Tongue (tissue), 2 donors: Measurements from ENCODE around the gene SLAIN1. TPM values are rescaled to one million over a fixed set of nuclear protein-coding genes. Genes with fewer than 3 reads are reported as not detected.
"Not testable (repeated sequence)": the region's sequence is repeated elsewhere in the genome, so short reads cannot be mapped to it uniquely, and the experiment has no call there.

ENCODE experiments used
- DNase-seq: peaks from one replicate; pipeline ENCODE4 v3.0.0-alpha.2; 2015
- total RNA-seq: library from RNA; depleted of rRNA; stranded (reverse); fragments of >200 nt; gene quantifications from one replicate; pipeline ENCODE4 v1.2.3, GENCODE V29; 2014

The SLAIN1 gene
- total RNA-seq: 8.9 TPM

GRCh38 chr13:77697217-77698103 lies at the start of gene SLAIN1:
Gene SLAIN1 (plus strand): TSS chr13:77697687. CDS start chr13:77697914, 227 bp downstream.
- DNase-seq: peak; percentile 87

- DNase-seq: no peak
Observed at GRCh38 chr13:77650409-77650808, 47.1 kb upstream of the SLAIN1 start.

- no peak for DNase-seq
Observed at GRCh38 chr13:77653301-77653700, 44.2 kb upstream of the SLAIN1 start.

GRCh38 chr13:77660016-77660415 lies 37.5 kb upstream of the SLAIN1 start:
- not testable (repeated sequence) for DNase-seq

- no peak for DNase-seq
Observed at GRCh38 chr13:77660841-77661250, 36.6 kb upstream of the SLAIN1 start.

GRCh38 chr13:77662301-77662700 lies 35.2 kb upstream of the SLAIN1 start:
- not testable (repeated sequence) for DNase-seq

- not testable (repeated sequence) for DNase-seq
Observed at GRCh38 chr13:77662831-77663230, 34.7 kb upstream of the SLAIN1 start.

GRCh38 chr13:77674852-77675251 lies 22.6 kb upstream of the SLAIN1 start:
- no peak for DNase-seq

GRCh38 chr13:77678691-77679235 lies 18.7 kb upstream of the SLAIN1 start:
- DNase-seq: peak; percentile 76

- no peak for DNase-seq
Observed at GRCh38 chr13:77687799-77688198, 9.7 kb upstream of the SLAIN1 start.

GRCh38 chr13:77691871-77692270 lies 5.6 kb upstream of the SLAIN1 start:
- DNase-seq: no peak

GRCh38 chr13:77692746-77693448 lies 4.6 kb upstream of the SLAIN1 start:
- no peak for DNase-seq

GRCh38 chr13:77693449-77693940 lies 4.0 kb upstream of the SLAIN1 start:
- DNase-seq: no peak

GRCh38 chr13:77696006-77696878 lies 1.2 kb upstream of the SLAIN1 start:
- DNase-seq: peak; percentile 20

- DNase-seq: no peak
Observed at GRCh38 chr13:77696879-77697216, 639 bp upstream of the SLAIN1 start.

GRCh38 chr13:77698201-77699058 lies 943 bp downstream of the SLAIN1 start:
- peak; percentile 53 for DNase-seq

GRCh38 chr13:77699059-77699680 lies 1.7 kb downstream of the SLAIN1 start:
- peak; percentile 4 for DNase-seq

- DNase-seq: no peak
Observed at GRCh38 chr13:77701305-77701704, 3.8 kb downstream of the SLAIN1 start.

- DNase-seq: no peak
Observed at GRCh38 chr13:77702366-77702765, 4.9 kb downstream of the SLAIN1 start.

GRCh38 chr13:77703408-77703807 lies 5.9 kb downstream of the SLAIN1 start:
- DNase-seq: no peak
